ENCODE measurements around the gene ACOXL. TPM values are rescaled to one million over a fixed set of nuclear protein-coding genes. Genes with fewer than 3 reads are reported as not detected.

The ACOXL gene
- total and polyA plus RNA-seq, 9 of the 15 experiments (the other 6 are each of a cell fraction or from before 2014, with no cell fraction given): 0.31 to 0.56 TPM; not detected in 7

DNA sequence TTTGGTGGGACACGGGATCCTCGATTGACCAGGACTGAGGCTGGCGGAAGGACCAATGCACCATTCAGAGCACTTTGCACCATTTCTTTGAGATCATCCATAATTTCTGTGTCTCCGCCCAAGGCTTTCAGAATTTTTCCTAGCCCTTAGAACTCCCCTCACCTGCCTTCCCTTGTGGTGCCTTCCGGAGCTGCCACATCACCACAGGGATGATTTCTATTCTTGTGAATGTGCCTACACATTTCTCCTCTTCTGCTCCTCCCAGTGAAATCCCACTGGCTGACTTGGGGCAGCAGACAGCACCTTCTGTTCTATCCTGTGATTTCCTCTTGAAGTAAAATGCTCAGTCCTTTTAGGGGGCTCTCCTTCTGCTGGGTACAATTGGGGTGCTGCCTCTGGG, 11.2 kb downstream of the ACOXL start:
- Histone ChIP-seq H3K9me3 (replicated peaks; ENCODE audit: control insufficient read depth, insufficient read depth, low read depth, low read length) (no peaks in the 10 kb centered on the region), H2AFZ (ENCODE audit: low read depth, low read length) (no peak overlapping the region), H3K9ac (ENCODE audit: insufficient read depth in 1 of 2, low read depth in 2 of 2, low read length in 2 of 2) (no peak overlapping the region), H3K9me1 (ENCODE audit: control insufficient read depth, insufficient read depth, low read length) (no peaks in the 10 kb centered on the region), H3K27me3 (ENCODE audit: control insufficient read depth in 2 of 2, insufficient read depth in 2 of 2, low read length in 2 of 2) (peaks cover 14 to 19% of the 10 kb centered on the region in 2 experiments; a peak in 4 of 5 replicates), H3K36me3 (ENCODE audit: control insufficient read depth, insufficient read depth, low read length) (no peaks in the 10 kb centered on the region), H4K20me1 (replicated peaks; ENCODE audit: control insufficient read depth, insufficient read depth, low read length) (no peaks in the 10 kb centered on the region), H3K4me2 (ENCODE audit: insufficient read depth, low read length) (no peak overlapping the region), H3K4me1 (replicated peaks in 1 of 2; ENCODE audit: control insufficient read depth in 2 of 2, insufficient read depth in 2 of 2, low read length in 2 of 2) (peaks cover 0 to 27% of the 10 kb centered on the region in 2 experiments; a peak in 4 of 5 replicates), H3K79me2 (ENCODE audit: control insufficient read depth, insufficient read depth, low read length) (no peaks in the 10 kb centered on the region), H3K27ac (ENCODE audit: extremely low read depth, low read depth, low read length) (no peak overlapping the region), H3K4me3 (no peak overlapping the region)
- peak; percentile 58 for TF ChIP-seq PRDM10 (IDR thresholded peaks at IDR 0.05; ENCODE audit: partially characterized antibody)
- no peak for TF ChIP-seq ESRRA (IDR thresholded peaks at IDR 0.05; ENCODE audit: borderline replicate concordance, low read depth)
- no peak for TF ChIP-seq FOS (IDR thresholded peaks at IDR 0.05; ENCODE audit: extremely low read depth, insufficient read length)
- BruUV-seq (replicated peaks): no TSS peak
- intact Hi-C loops (cut with micrococcal nuclease): no loop called here
- no peak for DNase-seq (ENCODE audit: extremely low read depth in 1 of 4, low spot score in 3 of 4)
- 18% methylated on average over 5 of the region's 5 CpGs for WGBS (ENCODE audit: insufficient coverage, low coverage, missing lambda C conversion rate)
- ATAC-seq: no peak
- POLR2A ChIA-PET: no interaction called here
- in situ Hi-C loops (cut with MboI): loop anchor here (5.0 kb wide), 1 partner anchor 51 kb away; no protein-coding TSS in a partner anchor
- FAIRE-seq: no peak
- CTCF ChIA-PET (ENCODE audit: low intra/inter-chr PET ratio): no interaction called here

Measured in K562 (cell line).